Measurements from ENCODE around the gene POLA2. TPM values are rescaled to one million over a fixed set of nuclear protein-coding genes. Genes with fewer than 3 reads are reported as not detected.
A peak's percentile ranks its signal among the peaks of the same experiment; 100 is the strongest.

The POLA2 gene
- polyA plus RNA-seq, 1 donor (not counting 4 experiments of a cell fraction or from before 2014, with no cell fraction given) = 20.9 TPM

GRCh38 chr11:65266210-65266609, 4.4 kb downstream of the POLA2 start:
- Histone ChIP-seq H2AFZ (ENCODE audit: control insufficient read depth, low read length) (no peak overlapping the region), H3K79me2 (ENCODE audit: control insufficient read depth, insufficient read depth, low read length) (peaks cover 22% of the 10 kb centered on the region), H3K27ac (ENCODE audit: control insufficient read depth, insufficient read depth, low read length) (no peak overlapping the region), H4K20me1 (ENCODE audit: control insufficient read depth, extremely low read depth, insufficient read depth, low read length) (no peaks in the 10 kb centered on the region), H3K4me1 (ENCODE audit: control insufficient read depth, extremely low read depth, insufficient read depth, low read length) (peaks cover 8% of the 10 kb centered on the region), H3K27me3 (ENCODE audit: control insufficient read depth, extremely low read depth, insufficient read depth, low read length) (no peaks in the 10 kb centered on the region), H3K9ac (ENCODE audit: control insufficient read depth, extremely low read depth, insufficient read depth, low read length) (no peak overlapping the region), H3K4me2 (ENCODE audit: control insufficient read depth, extremely low read depth, insufficient read depth, low read depth, low read length) (no peak overlapping the region), H3K9me1 (ENCODE audit: control insufficient read depth, extremely low read depth, insufficient read depth, low read length) (no peaks in the 10 kb centered on the region), H3K9me3 (ENCODE audit: control insufficient read depth, low read depth, low read length) (no peaks in the 10 kb centered on the region), H3K36me3 (ENCODE audit: control insufficient read depth in 2 of 2, extremely low read depth in 1 of 2, insufficient read depth in 2 of 2, low read length in 2 of 2) (peaks cover 2 to 5% of the 10 kb centered on the region in 2 experiments), H3K4me3 (ENCODE audit: control insufficient read depth in 2 of 3, extremely low read depth in 1 of 3, insufficient read depth in 2 of 3, low read depth in 1 of 3, low read length in 3 of 3) (no peak overlapping the region)
- no peak for DNase-seq (ENCODE audit: low read depth, low spot score)
- TF ChIP-seq EZH2 (IDR thresholded peaks at IDR 0.05; ENCODE audit: low read length) (no peak), CTCF (optimal IDR thresholded peaks at IDR 0.05 in 1 of 3, IDR thresholded peaks at IDR 0.05 in 1 of 3, conservative IDR thresholded peaks at IDR 0.05 in 1 of 3; ENCODE audit: extremely low read depth in 1 of 3, insufficient read depth in 2 of 3, low read length in 3 of 3) (peak in 2 of 3 experiments; percentile 1 to 39)
- dilution Hi-C loops (cut with MboI; ENCODE audit: extremely low pct_ligation_motif_present, low sequenced_read_pairs) = no loop called here
- FAIRE-seq = no peak

GRCh38 chr11:65274735-65275682, 13.2 kb downstream of the POLA2 start:
- Histone ChIP-seq H2AFZ (ENCODE audit: control insufficient read depth, low read length) (no peak overlapping the region), H3K4me2 (ENCODE audit: control insufficient read depth, extremely low read depth, insufficient read depth, low read depth, low read length) (no peak overlapping the region)
- dilution Hi-C loops (cut with MboI; ENCODE audit: extremely low pct_ligation_motif_present, low sequenced_read_pairs) = no loop called here

More at GRCh38 chr11:65274735-65275682, 13.2 kb downstream of the POLA2 start:
- Histone ChIP-seq H4K20me1 (ENCODE audit: control insufficient read depth, extremely low read depth, insufficient read depth, low read length) (no peaks in the 10 kb centered on the region), H3K27me3 (ENCODE audit: control insufficient read depth, extremely low read depth, insufficient read depth, low read length) (no peaks in the 10 kb centered on the region), H3K4me3 (ENCODE audit: control insufficient read depth in 2 of 3, extremely low read depth in 1 of 3, insufficient read depth in 2 of 3, low read depth in 1 of 3, low read length in 3 of 3) (no peak overlapping the region), H3K9ac (ENCODE audit: control insufficient read depth, extremely low read depth, insufficient read depth, low read length) (no peak overlapping the region), H3K79me2 (ENCODE audit: control insufficient read depth, insufficient read depth, low read length) (no peaks in the 10 kb centered on the region), H3K9me1 (ENCODE audit: control insufficient read depth, extremely low read depth, insufficient read depth, low read length) (no peaks in the 10 kb centered on the region), H3K4me1 (ENCODE audit: control insufficient read depth, extremely low read depth, insufficient read depth, low read length) (peaks cover 20% of the 10 kb centered on the region), H3K9me3 (ENCODE audit: control insufficient read depth, low read depth, low read length) (no peaks in the 10 kb centered on the region), H3K27ac (ENCODE audit: control insufficient read depth, insufficient read depth, low read length) (no peak overlapping the region), H3K36me3 (ENCODE audit: control insufficient read depth in 2 of 2, extremely low read depth in 1 of 2, insufficient read depth in 2 of 2, low read length in 2 of 2) (peaks cover 5 to 9% of the 10 kb centered on the region in 2 experiments)
- DNase-seq (ENCODE audit: low read depth, low spot score) = no peak
- FAIRE-seq = no peak
- peak; percentile 64 to 81 (median 71) for TF ChIP-seq CTCF (optimal IDR thresholded peaks at IDR 0.05 in 1 of 3, IDR thresholded peaks at IDR 0.05 in 1 of 3, conservative IDR thresholded peaks at IDR 0.05 in 1 of 3; ENCODE audit: extremely low read depth in 1 of 3, insufficient read depth in 2 of 3, low read length in 3 of 3)
- TF ChIP-seq EZH2 (IDR thresholded peaks at IDR 0.05; ENCODE audit: low read length) = no peak

All from keratinocyte (primary cell).